Urothelium cell line (cell line): ENCODE measurements around the gene CPN2.
A peak's percentile ranks its signal among the peaks of the same experiment; 100 is the strongest.

ENCODE experiments used
- DNase-seq: peaks from one replicate; pipeline ENCODE4 v3.0.0; 2011; ENCODE audit warnings: low spot score, mixed read lengths
- FAIRE-seq: peaks from 2 replicates; lab custom pipeline; 2011; peaks lifted over from hg19 to GRCh38; lab: Jason Lieb, UNC

The CPN2 gene

DNA sequence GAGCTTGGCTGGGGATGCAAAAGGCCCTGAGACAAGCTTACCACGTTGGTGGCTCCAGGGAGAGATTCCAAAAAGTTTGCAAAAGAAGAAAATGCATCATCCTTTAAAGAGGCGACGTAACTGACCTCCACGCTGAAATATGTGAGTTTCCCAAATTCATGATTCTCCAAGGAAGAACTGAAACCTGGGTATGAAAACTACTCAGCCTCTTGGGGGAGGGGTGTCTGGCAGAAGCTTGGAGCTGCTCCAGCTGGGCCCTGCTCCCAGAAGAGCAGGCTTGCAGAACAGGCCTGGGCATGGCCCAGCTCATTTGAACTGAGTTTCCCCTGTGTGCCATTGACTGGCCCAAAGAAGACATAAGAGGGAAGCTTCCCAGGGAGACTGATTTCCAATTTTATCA, 20.5 kb downstream of the CPN2 start:
- DNase-seq (peak; percentile 61), FAIRE-seq (no peak)

DNA sequence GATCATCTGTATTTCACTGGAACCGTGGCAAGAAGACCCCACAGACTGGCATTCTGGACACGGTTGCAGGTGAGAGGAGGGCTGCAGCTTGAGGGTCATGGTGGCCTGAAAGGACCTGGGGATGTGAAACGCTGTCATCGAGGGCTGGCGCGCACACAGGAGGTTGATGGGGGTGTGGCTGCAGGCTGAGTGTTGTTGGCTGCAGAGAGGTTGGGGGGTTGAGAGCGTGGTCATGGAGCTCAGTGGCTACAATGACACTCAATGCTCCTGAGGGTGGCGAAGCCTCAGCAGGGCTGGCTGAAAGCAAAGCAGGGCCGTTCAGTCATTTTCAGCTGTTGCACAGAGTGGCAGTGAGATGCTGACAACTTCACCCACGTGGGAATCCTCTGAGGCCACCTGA, 21.0 kb downstream of the CPN2 start:
- DNase-seq (no peak), FAIRE-seq (no peak)

DNA sequence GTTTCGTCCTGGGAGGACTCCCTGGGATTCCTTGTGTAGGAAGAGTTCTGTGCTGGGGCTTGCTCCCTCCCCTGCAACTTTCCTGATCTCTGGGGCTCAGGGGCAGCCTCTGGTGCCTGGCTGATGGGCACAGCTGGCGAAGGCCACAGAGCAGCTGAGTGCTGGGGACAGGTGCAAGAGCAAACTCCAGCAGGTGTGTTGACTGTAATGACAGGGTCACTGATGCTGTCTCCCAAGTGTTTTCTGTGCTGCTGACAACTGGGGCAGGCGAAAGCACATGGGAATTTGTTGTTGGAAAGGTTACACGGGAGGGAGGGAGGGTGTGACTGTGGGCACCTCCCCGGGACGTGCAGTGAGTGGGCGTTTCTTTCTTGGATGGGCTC, 21.6 kb downstream of the CPN2 start:
- DNase-seq, result no peak
- FAIRE-seq, result no peak

DNA sequence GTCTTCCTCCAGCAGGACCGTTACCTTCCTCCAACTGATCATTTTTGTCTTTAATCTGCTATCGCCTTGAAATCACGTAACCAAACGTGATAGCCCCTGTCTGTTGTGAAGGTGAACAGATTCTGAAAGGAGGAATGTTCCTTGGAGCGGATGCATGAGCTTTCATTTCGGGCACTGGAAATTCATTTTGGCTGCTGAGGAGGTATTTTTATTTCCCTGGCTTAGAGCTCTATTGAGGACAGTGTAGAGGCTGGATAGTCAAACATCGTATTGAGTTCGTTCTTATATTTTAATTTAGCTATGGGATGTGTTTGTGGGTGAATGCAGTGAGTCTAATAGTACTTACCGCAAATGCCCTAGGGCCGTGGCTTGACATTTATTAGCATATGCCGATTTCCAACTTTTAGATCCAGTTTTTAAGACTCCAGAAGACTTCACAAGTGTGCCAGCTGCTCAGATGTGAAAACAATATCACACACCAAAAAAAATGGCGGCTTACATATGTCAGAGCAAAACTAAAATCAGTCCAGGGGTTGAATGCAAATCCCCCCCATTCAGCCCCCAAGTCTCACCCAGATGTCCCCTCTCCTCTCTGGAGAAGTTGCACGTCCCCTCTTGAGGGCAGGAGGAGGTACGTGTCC, 22.1 kb downstream of the CPN2 start:
- FAIRE-seq (no peak), DNase-seq (no peak)

DNA sequence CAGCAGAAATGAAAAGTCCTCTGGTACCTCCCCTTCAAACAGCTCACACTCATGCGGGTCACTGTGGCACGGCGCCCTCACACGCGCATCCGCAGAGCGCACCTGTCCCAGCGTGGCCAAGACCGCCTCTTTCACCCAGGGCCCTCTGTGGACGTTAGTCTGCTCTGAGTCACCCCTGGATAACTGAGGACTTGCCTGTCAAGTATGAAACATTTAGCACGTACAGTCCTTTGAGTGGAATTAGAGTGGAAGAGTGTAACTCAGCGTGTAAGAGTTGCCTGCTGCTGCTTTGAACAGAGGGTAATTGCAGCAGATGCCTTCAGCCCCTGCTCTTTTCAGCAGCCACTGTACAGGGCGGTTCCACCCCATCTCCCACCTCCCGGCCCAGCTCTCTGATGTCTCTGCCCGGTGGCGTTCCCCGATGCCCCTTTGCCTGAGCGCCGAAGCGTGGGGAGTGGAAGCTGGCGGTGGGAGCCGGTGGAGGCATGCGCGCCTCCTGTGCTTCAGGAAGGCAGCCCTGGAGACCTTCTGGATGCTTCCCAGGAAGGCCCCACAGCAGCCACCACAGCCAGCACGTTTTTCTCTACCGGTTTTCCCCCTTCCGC, 23.0 kb downstream of the CPN2 start:
- no peak for FAIRE-seq
- peak; percentile 52 for DNase-seq

DNA sequence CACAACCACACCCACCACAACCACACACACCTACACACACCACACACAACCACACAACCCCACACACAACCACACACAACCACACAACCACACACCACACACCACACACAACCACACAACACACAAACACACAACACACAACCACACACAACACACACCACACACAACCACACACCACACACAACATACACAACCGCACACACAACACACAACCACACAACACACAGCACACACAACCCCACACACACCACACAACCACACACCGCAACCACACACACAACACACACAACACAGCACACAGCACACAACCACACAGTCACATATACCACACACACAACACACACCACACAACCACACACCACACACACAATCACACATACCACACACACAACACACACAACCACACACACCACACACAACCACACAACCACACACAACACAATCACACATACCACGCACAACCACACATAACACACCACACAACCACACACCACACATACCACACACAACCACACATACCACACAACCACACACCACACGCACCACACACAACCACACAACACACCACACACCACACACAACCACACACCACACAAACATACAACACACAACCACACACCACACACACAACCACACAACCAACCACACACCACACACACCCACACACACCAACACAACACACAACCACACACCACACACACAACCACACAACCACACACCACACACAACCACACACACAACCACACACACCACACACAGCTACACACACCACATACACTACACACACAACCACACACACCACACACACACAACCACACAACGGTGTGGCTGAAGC, 23.7 kb downstream of the CPN2 start:
- FAIRE-seq (no peak), DNase-seq (no peak)

DNA sequence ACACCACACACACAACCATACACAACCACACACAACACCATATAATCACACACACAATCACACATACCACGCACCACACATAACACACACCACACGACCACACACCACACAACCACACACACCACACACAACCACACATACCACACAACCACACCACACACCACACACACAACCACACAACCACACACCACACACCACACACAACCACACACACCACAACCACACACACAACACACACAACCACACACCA, 24.2 kb downstream of the CPN2 start:
- DNase-seq (no peak), FAIRE-seq (no peak)

DNA sequence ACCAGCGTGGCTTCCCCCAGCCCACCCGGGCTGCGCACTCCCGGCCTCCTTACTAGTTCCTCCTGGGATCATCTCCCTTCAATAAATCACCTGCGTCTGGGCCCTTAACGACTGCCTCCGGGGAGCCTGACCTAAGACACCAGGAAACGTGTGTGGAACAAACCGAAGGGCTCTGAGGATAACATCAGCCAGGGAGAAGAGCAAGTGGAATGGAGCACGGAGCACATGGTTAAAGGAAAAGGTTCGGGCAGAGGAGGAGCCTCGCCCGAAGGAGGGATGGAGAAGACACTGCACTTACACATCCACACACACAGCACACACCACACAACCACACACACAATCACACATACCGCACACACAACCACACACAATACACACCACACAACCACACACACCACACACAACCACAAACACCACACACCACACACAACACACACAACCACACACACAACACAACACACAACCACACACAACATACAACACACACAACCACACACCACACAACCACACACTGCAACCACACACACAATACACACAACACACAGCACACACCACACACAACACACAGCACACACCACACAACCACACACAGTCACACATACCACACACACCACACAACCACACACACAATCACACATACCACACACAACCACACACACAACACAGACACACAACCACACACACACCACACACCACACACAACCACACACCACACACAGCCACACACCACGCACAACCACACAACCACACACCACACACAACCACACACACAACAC, 24.7 kb downstream of the CPN2 start:
- FAIRE-seq, result no peak
- DNase-seq, result peak; percentile 54

DNA sequence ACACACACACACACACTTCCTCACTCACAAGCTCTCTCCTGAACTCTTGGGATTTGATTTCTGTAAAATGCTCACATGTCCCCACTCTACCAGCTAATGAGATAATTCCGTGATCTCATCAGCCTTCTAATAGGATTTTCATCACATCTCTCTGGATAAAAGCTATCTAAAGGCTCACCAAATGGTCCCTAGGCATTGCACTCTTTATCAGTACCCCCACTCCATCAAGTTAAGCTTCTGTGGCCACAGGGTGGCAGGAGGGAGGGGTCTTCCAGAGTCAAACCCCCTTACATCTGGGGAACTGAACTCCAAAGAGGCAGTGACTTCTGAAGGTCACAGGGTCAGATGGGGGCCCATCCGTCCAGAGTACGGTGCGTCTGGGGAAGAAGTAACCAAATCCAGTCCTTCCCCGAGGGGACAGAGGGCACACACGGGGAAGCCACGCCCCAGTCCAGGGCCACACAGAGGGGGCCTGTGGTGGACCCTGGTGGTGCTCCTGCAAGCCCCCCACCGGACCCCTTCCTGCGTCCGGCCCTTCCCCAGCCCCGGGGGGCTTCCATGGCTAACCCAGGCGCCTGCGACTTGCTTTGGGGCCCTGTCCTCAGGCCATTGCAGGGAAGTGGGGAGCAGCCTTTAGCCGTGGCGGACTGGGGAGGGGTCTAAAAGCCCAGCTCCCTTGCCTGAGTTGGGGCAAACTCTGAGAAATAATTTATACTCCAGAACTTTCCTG, 25.5 kb downstream of the CPN2 start:
- no peak for FAIRE-seq
- no peak for DNase-seq

DNA sequence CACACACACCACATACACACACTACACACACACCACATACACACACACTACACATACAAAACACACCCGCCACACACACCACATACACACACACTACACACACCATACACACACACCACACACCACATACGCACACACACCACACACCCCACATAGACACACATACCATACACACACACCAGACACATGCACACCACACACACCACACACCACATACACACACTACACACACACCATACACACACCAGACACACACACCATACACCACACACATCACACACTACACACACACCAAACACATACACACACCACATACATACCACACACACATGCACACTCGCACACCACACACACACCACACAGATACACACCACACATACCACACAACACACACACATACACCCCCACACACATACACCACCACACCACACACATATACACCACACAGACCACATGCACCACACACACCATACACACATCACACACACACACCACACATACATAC, 26.3 kb downstream of the CPN2 start:
- FAIRE-seq (no peak), DNase-seq (no peak)

DNA sequence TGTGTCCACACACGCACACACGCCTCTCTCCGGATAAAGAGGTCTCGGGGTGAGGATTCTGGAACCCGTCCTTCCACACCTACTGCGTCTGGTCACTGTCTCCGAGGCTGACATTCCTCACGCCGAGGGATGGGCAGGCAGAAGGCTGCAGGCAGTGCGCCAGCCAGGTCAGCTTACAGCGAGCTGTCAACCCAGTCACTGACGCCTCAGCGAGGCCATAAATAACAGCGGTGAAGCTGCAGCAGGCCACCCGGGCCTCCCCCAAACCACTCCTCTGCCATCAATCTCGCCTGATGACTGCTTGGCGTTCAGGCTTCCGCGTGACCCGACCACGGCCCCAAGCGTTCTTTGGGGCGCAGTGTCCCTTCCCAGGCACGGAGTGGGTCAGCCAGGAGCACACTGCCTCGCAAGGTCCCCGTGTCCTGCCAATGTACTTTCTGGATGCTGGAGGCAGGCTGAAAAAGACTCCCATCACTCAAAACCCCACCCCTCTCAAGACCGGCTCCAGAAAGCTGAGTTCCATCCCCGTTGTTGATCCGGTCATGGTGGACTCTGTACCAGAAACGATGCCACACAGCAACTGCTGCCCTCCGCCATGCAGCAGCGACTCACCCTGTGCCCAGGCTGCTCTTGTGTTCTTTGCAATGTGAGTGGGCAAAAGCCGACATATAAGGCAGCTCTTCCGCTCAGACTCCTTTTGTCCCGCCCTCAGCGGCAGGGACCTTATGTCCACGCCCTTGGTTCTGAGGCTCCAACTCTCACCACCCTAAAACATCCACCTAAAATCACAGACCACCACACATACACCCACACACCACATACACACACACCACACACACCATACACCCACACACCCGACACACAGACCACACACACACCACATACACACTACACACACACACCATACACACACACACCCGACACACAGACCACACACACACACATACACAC, 27.1 kb downstream of the CPN2 start:
- FAIRE-seq (peak; percentile 96), DNase-seq (peak; percentile 85)

DNA sequence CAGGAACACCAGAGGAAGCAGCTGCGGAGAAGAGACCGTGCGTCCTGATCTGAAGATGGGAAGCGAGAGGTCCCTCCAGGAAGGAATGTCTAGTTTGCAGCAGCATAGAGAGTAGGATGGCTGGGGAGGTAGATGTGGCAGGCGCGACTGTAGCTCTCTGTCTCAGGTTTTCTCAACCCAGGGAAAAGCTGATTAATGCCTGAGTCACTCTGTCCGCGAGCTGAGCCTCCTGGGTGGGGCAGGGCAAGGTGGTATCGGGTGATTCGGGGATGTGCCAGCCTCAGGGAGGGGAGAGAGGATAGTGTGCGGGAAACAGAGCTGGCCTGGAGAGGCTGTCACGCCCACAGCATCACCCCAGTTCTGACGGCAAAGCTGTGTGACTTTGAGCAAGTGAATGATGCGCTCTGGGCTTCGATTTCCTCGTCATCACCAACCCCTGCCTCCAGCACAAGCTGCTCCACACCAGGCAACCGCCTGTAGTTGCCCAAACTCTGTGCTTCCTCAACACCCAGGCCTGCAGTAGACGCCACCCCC, 28.4 kb downstream of the CPN2 start:
- FAIRE-seq, result peak; percentile 91
- DNase-seq, result peak; percentile 82

DNA sequence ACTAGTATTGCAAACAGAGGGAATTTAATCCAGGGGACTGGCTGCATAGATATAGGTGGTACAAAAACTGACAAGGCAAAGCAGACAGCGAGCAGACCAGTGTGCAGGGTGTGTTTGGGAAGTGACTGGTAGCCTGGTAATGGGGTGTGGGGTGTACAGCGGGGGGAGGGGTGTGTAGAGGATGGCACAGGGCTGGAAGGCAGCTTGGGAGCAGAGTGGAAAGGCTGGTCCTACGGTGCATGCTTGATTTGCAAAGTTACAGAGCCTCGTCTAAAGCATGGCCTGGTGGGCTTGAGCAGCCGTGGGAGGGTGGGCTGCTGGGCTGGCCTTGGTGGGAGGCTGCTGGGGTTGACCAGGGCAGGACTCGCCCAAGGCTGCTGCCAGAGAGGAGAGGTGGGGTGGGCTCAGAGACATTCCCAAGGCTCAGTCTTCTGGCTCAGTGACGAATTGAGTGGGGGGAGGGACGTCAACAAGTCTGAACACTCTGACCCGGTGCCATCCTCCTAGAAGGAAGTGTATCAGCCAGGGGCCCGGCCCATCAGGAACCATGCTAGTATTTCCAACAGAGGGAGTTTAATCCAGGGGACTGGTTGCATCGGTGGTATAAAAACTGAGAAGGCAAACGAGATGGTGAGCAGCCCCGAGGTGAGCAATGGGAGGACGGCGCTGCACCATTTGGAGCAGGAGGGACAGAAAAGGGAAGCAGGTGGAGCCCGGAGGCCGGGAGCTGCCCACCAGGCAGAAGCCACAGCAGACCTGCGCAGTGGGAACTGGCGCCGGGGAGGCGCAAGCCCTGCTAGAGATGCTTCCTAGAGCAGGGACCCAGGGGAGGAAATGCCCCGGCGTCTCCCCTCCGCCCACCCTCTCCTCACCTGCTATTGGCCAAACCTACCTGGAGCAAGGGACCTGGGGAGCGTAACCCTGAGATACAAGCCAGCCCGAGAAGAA, 29.2 kb downstream of the CPN2 start:
- FAIRE-seq, result no peak
- peak; percentile 70 for DNase-seq

DNA sequence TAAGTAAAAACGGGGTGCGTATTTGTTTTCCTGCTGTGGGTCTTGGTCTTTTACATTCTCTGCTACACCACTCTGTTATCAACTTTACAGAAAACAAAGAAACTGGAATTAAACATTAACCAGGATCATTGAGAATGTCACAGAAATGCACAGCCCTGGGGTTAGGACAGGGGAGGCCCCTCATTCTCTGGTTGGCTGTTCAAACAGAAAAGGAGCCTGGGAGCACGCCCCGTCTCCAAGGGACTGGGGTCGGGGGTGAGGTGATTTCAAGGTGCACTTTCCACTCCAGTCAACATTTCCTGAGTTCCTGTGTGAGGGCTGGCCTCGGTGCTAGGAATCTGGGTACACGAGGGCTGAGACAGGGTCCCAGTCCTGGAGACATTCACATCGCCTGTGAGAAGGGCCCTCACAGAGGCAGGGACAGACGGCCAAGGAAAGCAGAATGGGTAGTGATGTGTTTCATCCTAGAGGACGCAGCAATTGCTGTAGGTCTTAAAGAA, 30.3 kb downstream of the CPN2 start:
- FAIRE-seq (no peak), DNase-seq (no peak)

DNA sequence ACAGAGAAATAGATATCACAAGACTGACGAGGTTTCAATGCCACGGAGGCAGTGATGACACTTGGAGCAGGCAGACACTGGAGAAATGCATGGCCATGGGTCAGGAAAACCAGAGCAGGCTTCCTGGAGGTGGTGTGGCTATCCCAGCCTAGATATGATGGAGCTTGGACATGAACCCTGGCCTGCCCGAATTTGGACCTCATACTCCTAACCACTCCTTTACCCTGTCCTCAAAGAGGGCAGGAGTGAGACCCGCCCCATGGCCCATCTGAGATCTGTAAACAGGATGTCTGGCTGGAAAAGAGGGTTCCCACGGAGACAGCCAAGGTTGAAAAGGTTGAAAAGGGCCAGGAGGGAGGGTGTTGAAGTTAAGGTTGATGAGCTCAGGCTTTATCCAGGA, 31.0 kb downstream of the CPN2 start:
- no peak for FAIRE-seq

DNA sequence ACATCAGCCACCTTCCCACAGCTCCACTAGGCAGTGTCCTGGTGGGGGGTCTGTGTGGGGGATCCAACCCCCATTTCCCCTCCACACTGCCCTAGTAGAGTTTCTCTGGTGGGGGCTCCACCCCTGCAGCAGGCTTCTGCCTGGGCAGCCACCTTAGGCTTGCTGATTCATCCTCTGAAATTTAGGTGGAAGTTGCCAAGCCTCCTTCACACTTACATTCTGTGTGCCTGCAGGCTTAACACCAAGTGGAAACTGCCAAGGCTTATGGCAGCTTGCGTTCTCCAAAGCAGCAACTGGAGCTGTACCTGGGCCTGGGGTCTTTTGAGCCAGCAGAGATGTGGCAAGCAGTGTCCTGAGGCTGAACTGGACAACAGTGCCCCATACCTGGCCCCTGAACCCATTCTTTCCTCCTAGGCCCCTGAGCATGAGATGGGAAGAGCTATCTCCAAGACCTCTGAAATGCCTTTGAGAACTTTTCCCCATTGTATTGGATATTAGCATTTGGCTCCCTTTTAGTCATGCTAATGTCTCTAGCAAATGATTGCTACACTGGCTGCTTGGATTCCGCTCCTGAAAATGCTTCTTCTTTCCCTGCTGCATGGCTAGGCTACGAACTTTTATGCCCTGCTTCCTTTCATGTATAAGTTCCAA, 32.5 kb downstream of the CPN2 start:
- DNase-seq (no peak), FAIRE-seq (no peak)

More for the DNA sequence above, 31.0 kb downstream of the CPN2 start:
- no peak for DNase-seq

DNA sequence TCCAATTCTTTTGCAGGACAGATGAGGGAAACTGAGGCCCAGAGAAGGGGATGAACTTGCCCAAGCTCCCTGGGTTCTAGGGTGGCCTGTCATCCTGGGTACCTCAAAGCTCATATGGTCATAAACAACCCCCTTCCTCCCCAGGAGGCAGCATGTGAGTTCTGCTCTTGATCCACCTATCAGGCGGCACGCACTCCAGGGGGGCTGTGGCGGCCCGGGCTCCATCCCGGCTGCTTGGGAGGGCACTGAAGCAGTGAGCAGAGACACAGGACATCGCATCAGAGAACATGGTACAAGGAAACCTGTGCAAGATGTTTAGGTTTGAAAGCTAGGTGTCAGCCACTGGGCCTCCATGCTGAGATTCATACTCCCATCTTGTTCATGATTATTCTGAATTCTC, 34.2 kb downstream of the CPN2 start:
- no peak for FAIRE-seq
- no peak for DNase-seq

DNA sequence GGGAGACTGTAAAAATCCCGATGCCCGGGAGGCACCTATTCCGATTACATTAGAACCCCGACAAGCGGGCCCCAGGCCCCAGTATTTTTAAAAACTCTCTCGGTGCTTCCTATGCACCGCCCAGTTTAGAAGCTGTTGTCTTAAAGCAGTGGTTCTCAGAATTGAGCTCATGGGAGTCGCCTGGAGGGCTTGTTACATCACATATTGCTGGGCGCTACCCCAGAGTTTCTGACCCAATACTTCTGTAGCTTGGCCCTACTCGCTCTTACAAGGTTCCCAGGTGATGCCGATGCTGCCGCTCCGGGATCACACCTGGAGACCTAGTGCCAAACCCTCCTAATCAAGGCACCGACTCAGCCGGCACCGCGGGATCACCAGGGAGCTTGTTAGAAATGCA, 35.2 kb downstream of the CPN2 start:
- DNase-seq, result no peak
- FAIRE-seq, result no peak
